ENCODE data around the gene GABRB2. TPM values are rescaled to one million over a fixed set of nuclear protein-coding genes. Genes with fewer than 3 reads are reported as not detected.

GABRB2 gene
- total and polyA plus RNA-seq, 12 donors: under 0.01 to 0.42 (median 0.18) TPM; not detected in 2

GRCh38 chr5:161410640-161411039 is 135.9 kb downstream of the GABRB2 start:
- Histone ChIP-seq H3K9me3 (no peaks in the 10 kb centered on the region), H3K27me3 (no peaks in the 10 kb centered on the region), H3K27ac (no peak overlapping the region), H3K4me3 (no peak overlapping the region), H3K36me3 (no peaks in the 10 kb centered on the region), H3K4me1 (no peaks in the 10 kb centered on the region)
- intact Hi-C loops (cut with DNase I): no loop called here
- 62 to 76% methylated on average over 5 of the region's 5 CpGs for whole genome bisulfite sequencing, 2 donors
- no peak for TF ChIP-seq CTCF (IDR thresholded peaks at IDR 0.05)
- DNase-seq (no peak), ATAC-seq (no peak)

- Histone ChIP-seq H3K27ac (no peak overlapping the region), H3K9me3 (no peaks in the 10 kb centered on the region), H3K4me1 (no peaks in the 10 kb centered on the region), H3K4me3 (no peak overlapping the region), H3K36me3 (no peaks in the 10 kb centered on the region), H3K27me3 (no peaks in the 10 kb centered on the region)
- DNase-seq (no peak), ATAC-seq (no peak)
- intact Hi-C loops (cut with DNase I): no loop called here
- 77 to 80% methylated on average over 2 of the region's 2 CpGs for WGBS, 2 donors
- no peak for TF ChIP-seq CTCF (IDR thresholded peaks at IDR 0.05)
Measured at GRCh38 chr5:161409471-161409870, 137.1 kb downstream of the GABRB2 start.

GRCh38 chr5:161406880-161407279 is 139.6 kb downstream of the GABRB2 start:
- no peak for TF ChIP-seq CTCF (IDR thresholded peaks at IDR 0.05)
- no peak for ATAC-seq

GRCh38 chr5:161403996-161404395 is 142.5 kb downstream of the GABRB2 start:
- no peak overlapping the region for H3K4me3 ChIP-seq
- no peaks in the 10 kb centered on the region for H3K36me3 ChIP-seq
- intact Hi-C loops (cut with DNase I): no loop called here
- no peaks in the 10 kb centered on the region for H3K27me3 ChIP-seq
- no peaks in the 10 kb centered on the region for H3K9me3 ChIP-seq
- WGBS, 2 donors: 42 to 50% methylated on average over 1 of the region's 1 CpG
- H3K27ac ChIP-seq: no peak overlapping the region
- DNase-seq (no peak), ATAC-seq (no peak)
- no peaks in the 10 kb centered on the region for H3K4me1 ChIP-seq
- no peak for TF ChIP-seq CTCF (IDR thresholded peaks at IDR 0.05)

More at GRCh38 chr5:161406880-161407279, 139.6 kb downstream of the GABRB2 start:
- no peaks in the 10 kb centered on the region for H3K27me3 ChIP-seq
- H3K9me3 ChIP-seq: no peaks in the 10 kb centered on the region
- intact Hi-C loops (cut with DNase I): no loop called here
- H3K36me3 ChIP-seq: no peaks in the 10 kb centered on the region
- no peak overlapping the region for H3K27ac ChIP-seq
- 24 to 25% methylated on average over 3 of the region's 3 CpGs for WGBS, 2 donors
- H3K4me1 ChIP-seq: no peaks in the 10 kb centered on the region
- DNase-seq: no peak
- H3K4me3 ChIP-seq: no peak overlapping the region

Measured in heart right ventricle (tissue), 16 donors.